DND-41 (cell line): ENCODE results near the gene DPYD.

Experiments used
- ATAC-seq: fragments of 200-7000 bp; cut with Tn5 transposase; 3 replicates; pipeline ENCODE4 v1.9.1; 2021; ENCODE audit warnings: low read depth; ENCODE audit not compliant: insufficient read depth
- DNase-seq: peaks from one replicate; pipeline ENCODE4 v3.0.0-alpha.2; 2020
- H2AFZ ChIP-seq: 2 replicates; pipeline ENCODE4 v1.6.0; 2012; ENCODE audit warnings: low read depth, low read length
- H3K27ac ChIP-seq: 2 replicates; pipeline ENCODE4 v1.5.1; 2012; ENCODE audit warnings: low read length, inconsistent platforms
- H3K27me3 ChIP-seq: fragments of 200-600 bp; sonication (generic); 2 replicates; pipeline ENCODE4 v1.6.0; 2012; ENCODE audit warnings: low read length, mild to moderate bottlenecking, inconsistent platforms; ENCODE audit not compliant: insufficient read depth, poor library complexity
- H3K36me3 ChIP-seq: 2 replicates; pipeline ENCODE4 v1.5.1; 2012; ENCODE audit warnings: low read length, inconsistent platforms; ENCODE audit not compliant: insufficient read depth
- H3K4me1 ChIP-seq: 2 replicates; pipeline ENCODE4 v1.5.1; 2012; ENCODE audit warnings: mild to moderate bottlenecking, low read length; ENCODE audit not compliant: insufficient read depth
- H3K4me2 ChIP-seq: 2 replicates; pipeline ENCODE4 v1.6.0; 2012; ENCODE audit warnings: mild to moderate bottlenecking, moderate library complexity, low read length, inconsistent platforms; ENCODE audit not compliant: insufficient read depth
- H3K4me3 ChIP-seq, 2 experiments: fragments of 200-600 bp in 1 of 2; shearing (Covaris generic) in 1 of 2; 2 replicates each; pipeline ENCODE4 v1.5.1; 2012 to 2016; ENCODE audit warnings: inconsistent platforms in 2 of 2, low read length in 2 of 2, mild to moderate bottlenecking in 2 of 2, low read depth in 1 of 2, moderate library complexity in 1 of 2
- H3K79me2 ChIP-seq: 2 replicates; pipeline ENCODE4 v1.6.0; 2012; ENCODE audit warnings: low read length, inconsistent platforms; ENCODE audit not compliant: insufficient read depth
- H3K9ac ChIP-seq: 2 replicates; pipeline ENCODE4 v1.6.0; 2012; ENCODE audit warnings: low read depth, mild to moderate bottlenecking, inconsistent platforms, low read length, moderate library complexity
- H3K9me3 ChIP-seq: 2 replicates; pipeline ENCODE4 v1.5.1; 2012; ENCODE audit warnings: low read length, moderate library complexity, mild to moderate bottlenecking, inconsistent platforms; ENCODE audit not compliant: insufficient read depth, severe bottlenecking
- H4K20me1 ChIP-seq: 2 replicates; pipeline ENCODE4 v1.6.0; 2012; ENCODE audit warnings: low read length; ENCODE audit not compliant: insufficient read depth
- CTCF ChIP-seq: IDR thresholded peaks from 2 replicates; pipeline ENCODE4 v1.5.1; 2012; ENCODE audit warnings: borderline replicate concordance, low read length, moderate library complexity, mild to moderate bottlenecking; ENCODE audit not compliant: poor library complexity, severe bottlenecking; ENCODE audit errors: extremely low read depth
- EZH2 ChIP-seq: IDR thresholded peaks from 3 replicates; pipeline ENCODE4 v1.6.1; 2012; ENCODE audit warnings: borderline replicate concordance, low read depth, mild to moderate bottlenecking, moderate library complexity, low read length, inconsistent platforms; ENCODE audit not compliant: severe bottlenecking

The DPYD gene

GRCh38 chr1:97524211-97524610 is 396.6 kb downstream of the DPYD start:
- no peaks in the 10 kb centered on the region for H4K20me1 ChIP-seq
- no peak for DNase-seq
- no peak overlapping the region for H3K27ac ChIP-seq
- H2AFZ ChIP-seq: no peak overlapping the region
- ATAC-seq: no peak
- TF ChIP-seq EZH2: no peak
- no peak for TF ChIP-seq CTCF
- H3K36me3 ChIP-seq: peaks cover 5% of the 10 kb centered on the region; the same call in 1 of the 2 replicates
- H3K4me1 ChIP-seq: no peaks in the 10 kb centered on the region
- no peaks in the 10 kb centered on the region for H3K27me3 ChIP-seq
- no peaks in the 10 kb centered on the region for H3K9me3 ChIP-seq
- no peak overlapping the region for H3K4me3 ChIP-seq
- H3K9ac ChIP-seq: no peak overlapping the region
- no peaks in the 10 kb centered on the region for H3K79me2 ChIP-seq
- no peak overlapping the region for H3K4me2 ChIP-seq

GRCh38 chr1:97516588-97516987 is 404.2 kb downstream of the DPYD start:
- DNase-seq: no peak
- no peaks in the 10 kb centered on the region for H3K4me1 ChIP-seq
- ATAC-seq: no peak
- H3K4me3 ChIP-seq: no peak overlapping the region
- no peaks in the 10 kb centered on the region for H4K20me1 ChIP-seq
- H2AFZ ChIP-seq: no peak overlapping the region
- TF ChIP-seq CTCF (no peak), EZH2 (no peak)
- no peaks in the 10 kb centered on the region for H3K27me3 ChIP-seq
- H3K4me2 ChIP-seq: no peak overlapping the region
- no peaks in the 10 kb centered on the region for H3K9me3 ChIP-seq
- peaks cover 7% of the 10 kb centered on the region; the same call in 1 of the 2 replicates for H3K36me3 ChIP-seq
- no peak overlapping the region for H3K9ac ChIP-seq
- H3K27ac ChIP-seq: no peak overlapping the region
- H3K79me2 ChIP-seq: no peaks in the 10 kb centered on the region

GRCh38 chr1:97508653-97509218 is 412.1 kb downstream of the DPYD start:
- no peak for DNase-seq
- H2AFZ ChIP-seq: no peak overlapping the region
- no peaks in the 10 kb centered on the region for H3K79me2 ChIP-seq
- H3K9me3 ChIP-seq: peaks cover 2% of the 10 kb centered on the region
- no peaks in the 10 kb centered on the region for H3K27me3 ChIP-seq
- no peak overlapping the region for H3K4me3 ChIP-seq
- H4K20me1 ChIP-seq: no peaks in the 10 kb centered on the region
- ATAC-seq: no peak
- no peaks in the 10 kb centered on the region for H3K4me1 ChIP-seq
- H3K36me3 ChIP-seq: peaks cover 12% of the 10 kb centered on the region; the same call in 1 of the 2 replicates
- H3K9ac ChIP-seq: no peak overlapping the region
- no peak for TF ChIP-seq CTCF
- no peak for TF ChIP-seq EZH2
- no peak overlapping the region for H3K4me2 ChIP-seq
- no peak overlapping the region for H3K27ac ChIP-seq
